Suprapubic skin (tissue), 3 donors: ENCODE results near the gene PROKR1.

ENCODE experiments used
- POLR2AphosphoS5 ChIP-seq, 3 donors: sonication (generic); formaldehyde crosslinking; IDR thresholded peaks; one replicate each; pipeline ENCODE4 v1.6.1; 2017; ENCODE audit warnings: antibody characterized with exemption in 3 of 3
- TF ChIP-seq, protein P1 (sequence below), 2 donors: fragments of 200-600 bp in 1 of 2; fragments of 450-650 bp in 1 of 2; sonication (generic) in 1 of 2; IDR thresholded peaks; one replicate each; pipeline ENCODE4 v1.5.1; 2016 to 2019; ENCODE audit warnings: antibody characterized with exemption in 2 of 2, mild to moderate bottlenecking in 1 of 2, moderate library complexity in 1 of 2

DNA sequence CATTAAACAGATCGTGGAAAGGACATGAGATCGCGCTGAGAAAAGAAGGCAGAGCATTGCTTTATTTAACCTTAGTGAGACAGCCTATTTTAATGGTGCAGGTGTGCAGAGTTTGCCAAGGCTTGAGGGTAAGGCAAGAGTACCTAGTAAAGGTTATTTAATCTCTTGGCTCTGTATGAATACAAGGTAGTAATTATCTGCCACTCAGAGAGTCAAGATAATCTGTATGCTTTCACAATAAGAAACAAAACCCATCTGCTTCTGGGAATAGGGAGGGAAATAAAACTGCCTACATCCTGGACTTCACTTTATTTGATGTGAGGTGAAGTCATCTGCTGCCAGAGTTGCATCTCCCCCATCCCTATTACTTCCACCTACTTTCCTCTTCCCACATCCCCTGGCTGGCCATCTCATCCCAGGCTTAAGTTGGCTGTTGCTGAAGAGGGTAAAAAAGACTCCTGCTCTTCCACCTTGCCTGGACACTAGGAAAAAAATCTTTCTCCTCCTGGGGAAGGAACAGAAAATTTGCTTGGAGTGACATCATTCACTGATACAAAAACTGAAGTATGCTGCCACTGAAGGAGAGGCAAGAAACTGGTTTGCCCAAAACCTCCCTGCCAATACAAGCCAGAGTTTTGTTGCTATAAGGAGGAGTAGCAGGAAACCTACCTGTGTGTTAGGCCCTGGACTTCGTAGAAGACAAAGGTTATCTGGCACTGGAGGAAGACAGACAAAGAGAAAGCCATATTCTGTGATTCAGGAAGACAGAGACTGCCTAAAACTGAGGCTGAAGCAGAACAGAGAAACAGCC, 55.4 kb downstream of the PROKR1 start:
- TF ChIP-seq POLR2AphosphoS5 (IDR thresholded peaks at IDR 0.05) = no peak
- TF ChIP-seq, protein P1, sequence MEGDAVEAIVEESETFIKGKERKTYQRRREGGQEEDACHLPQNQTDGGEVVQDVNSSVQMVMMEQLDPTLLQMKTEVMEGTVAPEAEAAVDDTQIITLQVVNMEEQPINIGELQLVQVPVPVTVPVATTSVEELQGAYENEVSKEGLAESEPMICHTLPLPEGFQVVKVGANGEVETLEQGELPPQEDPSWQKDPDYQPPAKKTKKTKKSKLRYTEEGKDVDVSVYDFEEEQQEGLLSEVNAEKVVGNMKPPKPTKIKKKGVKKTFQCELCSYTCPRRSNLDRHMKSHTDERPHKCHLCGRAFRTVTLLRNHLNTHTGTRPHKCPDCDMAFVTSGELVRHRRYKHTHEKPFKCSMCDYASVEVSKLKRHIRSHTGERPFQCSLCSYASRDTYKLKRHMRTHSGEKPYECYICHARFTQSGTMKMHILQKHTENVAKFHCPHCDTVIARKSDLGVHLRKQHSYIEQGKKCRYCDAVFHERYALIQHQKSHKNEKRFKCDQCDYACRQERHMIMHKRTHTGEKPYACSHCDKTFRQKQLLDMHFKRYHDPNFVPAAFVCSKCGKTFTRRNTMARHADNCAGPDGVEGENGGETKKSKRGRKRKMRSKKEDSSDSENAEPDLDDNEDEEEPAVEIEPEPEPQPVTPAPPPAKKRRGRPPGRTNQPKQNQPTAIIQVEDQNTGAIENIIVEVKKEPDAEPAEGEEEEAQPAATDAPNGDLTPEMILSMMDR (IDR thresholded peaks at IDR 0.05) = no peak
